Heart left ventricle (tissue), 16 donors: Measurements from ENCODE around the gene ARHGAP24. TPM values are rescaled to one million over a fixed set of nuclear protein-coding genes. Genes with fewer than 3 reads are reported as not detected.

Source experiments
- ATAC-seq, 4 donors: fragments of 200-7000 bp; cut with Tn5 transposase; one replicate each; pipeline ENCODE4 v1.9.1; 2020 to 2022; ENCODE audit warnings: moderate library complexity in 4 of 4, mild to moderate bottlenecking in 3 of 4, moderate number of reproducible peaks in 1 of 4
- DNase-seq, 5 donors: peaks; one replicate each; pipeline ENCODE4 v3.0.0-alpha.2; 2020
- H3K27ac ChIP-seq, 12 donors: fragments of 200-600 bp; sonication (generic) in 4 of 12; one replicate each; pipeline versions ENCODE4 v1.5.0 to v1.8.0; 2016 to 2022; ENCODE audit warnings: mild to moderate bottlenecking in 2 of 12
- H3K27me3 ChIP-seq, 9 donors: fragments of 200-600 bp; sonication (generic) in 2 of 9; one replicate each; pipeline versions ENCODE4 v1.5.1 to v1.8.0; 2016 to 2022; ENCODE audit warnings: mild to moderate bottlenecking in 3 of 9
- H3K36me3 ChIP-seq, 9 donors: fragments of 200-600 bp; sonication (generic) in 2 of 9; one replicate each; pipeline versions ENCODE4 v1.5.0 to v1.8.0; 2018 to 2022; ENCODE audit warnings: mild to moderate bottlenecking in 2 of 9
- H3K4me1 ChIP-seq, 12 donors: fragments of 200-600 bp; sonication (generic) in 4 of 12; one replicate each; pipeline versions ENCODE4 v1.5.0 to v1.8.0; 2016 to 2022; ENCODE audit warnings: mild to moderate bottlenecking in 3 of 12
- H3K4me3 ChIP-seq, 12 donors: fragments of 200-600 bp; sonication (generic) in 4 of 12; one replicate each; pipeline versions ENCODE4 v1.5.0 to v1.8.0; 2017 to 2022; ENCODE audit warnings: mild to moderate bottlenecking in 9 of 12, moderate library complexity in 4 of 12
- H3K9me3 ChIP-seq, 12 donors: fragments of 200-600 bp; sonication (generic) in 4 of 12; one replicate each; pipeline versions ENCODE4 v1.5.0 to v1.8.0; 2016 to 2022; ENCODE audit warnings: mild to moderate bottlenecking in 1 of 12
- POLR2A ChIP-seq, 2 donors: fragments of 450-650 bp; IDR thresholded peaks; one replicate each; pipeline ENCODE4 v1.6.1; 2017; ENCODE audit warnings: antibody characterized with exemption in 2 of 2, mild to moderate bottlenecking in 2 of 2, moderate library complexity in 2 of 2
- WGBS, 4 donors: extraction: QIAGEN DNeasy Blood & Tissue Kit in 2 of 4; methylation state at CpG; one replicate each; pipeline versions ENCODE4 v1.1.5 to v1.1.7; 2013 to 2018; 5-methylcytosine and 5-hydroxymethylcytosine counted together
- intact Hi-C, 10 donors: fragments of 100-400 bp; cut with DNase I; formaldehyde crosslinking; loops; one replicate each; pipeline versions ENCODE4 v1.11.1 to v1.14.2; 2022
- polyA plus RNA-seq, 2 donors: library from polyadenylated mRNA; stranded (reverse); fragments of 200-250 nt; gene quantifications; one replicate each; pipeline ENCODE4 v1.2.3, GENCODE V29; 2013
- total RNA-seq, 9 donors: library from RNA; depleted of rRNA in 2 of 9; stranded (reverse); fragments of >200 nt in 2 of 9; fragmentation: NEBNext Ultra II Directional in 3 of 9; extraction: Animal tissue kit (Norgen Biotek cat#: 25700) in 3 of 9; gene quantifications; one replicate each; pipeline versions ENCODE4 v1.1.0 to v1.2.4, GENCODE V29; 2016 to 2023
- TF ChIP-seq, protein P1 (sequence below), 12 donors: fragments of 200-600 bp; sonication (generic) in 4 of 12; IDR thresholded peaks; one replicate each; pipeline versions ENCODE4 v1.5.0 to v1.8.0; 2018 to 2022; ENCODE audit warnings: antibody characterized with exemption in 12 of 12, mild to moderate bottlenecking in 5 of 12
- donor health status: ischemic (EF 13 %, LVEDD 7.1; RV severe dilation, severe dysfunction).
- donor health status: healthy with polysubstance abuse.
- donor health status: DM: no; HTN: yes; CAD: no.
- donor health status: DM: no; HTN: no; CAD: no.
- donor health status: ischemic (EF 25% LVEDD 6.9; RV normal size, moderate dysfunction).
- donor health status: ischemic (EF 25% LVEDD 5.7; RV mildly dilated, moderate dysfunction).
- donor health status: healthy.
- donor health status: DM: yes; HTN: yes; CAD: no.
- donor health status: ischemic (EF 35%, LVEDD 5.7; RV mildly dilated, moderate dysfunction).
- donor health status: nonischemic (EF 11% LVEDD 7.7; RV severe dilation, severe dysfunction).
- donor health status: DM: yes; HTN: yes; CAD: no.
- donor health status: PGD.
- donor health status: ischemic (EF 29% LVEDD 5.4; RV normal size, mild dysfunction).
- donor health status: nonischemic (EF 23%, LVEDD 6.1; RV moderate dilation, normal function).

The ARHGAP24 gene
- total and polyA plus RNA-seq, 11 donors = 4.5 to 36.9 (median 18.9) TPM

DNA sequence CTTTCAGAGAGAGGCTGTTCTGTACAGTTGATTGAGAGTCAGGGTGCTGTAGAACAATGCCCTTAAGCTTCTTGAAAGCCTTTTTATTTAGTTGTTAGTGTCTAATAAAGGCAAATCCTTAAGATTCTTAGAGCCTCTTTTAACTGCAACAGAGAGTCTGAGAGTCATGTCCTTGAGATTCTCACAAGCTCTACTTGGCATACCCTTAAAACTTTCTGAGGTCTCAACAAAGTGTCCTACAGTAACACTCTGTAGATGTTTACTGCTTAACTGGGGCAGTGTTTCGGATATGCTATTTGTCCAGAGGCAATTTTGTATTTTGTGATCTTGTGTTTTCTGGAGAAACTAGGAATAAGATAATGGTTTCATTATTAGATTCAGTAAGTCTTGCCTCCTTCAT is 209.7 kb downstream of the ARHGAP24 start:
- ATAC-seq (no peak), DNase-seq (no peak)
- H3K27me3 ChIP-seq = no peaks in the 10 kb centered on the region
- H3K9me3 ChIP-seq = peaks cover 0 to 14% (median 0%) of the 10 kb centered on the region in 12 donors
- no peaks in the 10 kb centered on the region for H3K36me3 ChIP-seq
- 90 to 96% (median 92%) methylated on average over 1 of the region's 1 CpG for WGBS, 4 donors
- no peak overlapping the region for H3K4me3 ChIP-seq
- H3K27ac ChIP-seq = no peak overlapping the region
- H3K4me1 ChIP-seq = peaks cover 0 to 34% (median 0%) of the 10 kb centered on the region in 12 donors
- intact Hi-C loops = no loop called here
- TF ChIP-seq, protein P1, sequence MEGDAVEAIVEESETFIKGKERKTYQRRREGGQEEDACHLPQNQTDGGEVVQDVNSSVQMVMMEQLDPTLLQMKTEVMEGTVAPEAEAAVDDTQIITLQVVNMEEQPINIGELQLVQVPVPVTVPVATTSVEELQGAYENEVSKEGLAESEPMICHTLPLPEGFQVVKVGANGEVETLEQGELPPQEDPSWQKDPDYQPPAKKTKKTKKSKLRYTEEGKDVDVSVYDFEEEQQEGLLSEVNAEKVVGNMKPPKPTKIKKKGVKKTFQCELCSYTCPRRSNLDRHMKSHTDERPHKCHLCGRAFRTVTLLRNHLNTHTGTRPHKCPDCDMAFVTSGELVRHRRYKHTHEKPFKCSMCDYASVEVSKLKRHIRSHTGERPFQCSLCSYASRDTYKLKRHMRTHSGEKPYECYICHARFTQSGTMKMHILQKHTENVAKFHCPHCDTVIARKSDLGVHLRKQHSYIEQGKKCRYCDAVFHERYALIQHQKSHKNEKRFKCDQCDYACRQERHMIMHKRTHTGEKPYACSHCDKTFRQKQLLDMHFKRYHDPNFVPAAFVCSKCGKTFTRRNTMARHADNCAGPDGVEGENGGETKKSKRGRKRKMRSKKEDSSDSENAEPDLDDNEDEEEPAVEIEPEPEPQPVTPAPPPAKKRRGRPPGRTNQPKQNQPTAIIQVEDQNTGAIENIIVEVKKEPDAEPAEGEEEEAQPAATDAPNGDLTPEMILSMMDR (IDR thresholded peaks at IDR 0.05) = no peak
- TF ChIP-seq POLR2A (IDR thresholded peaks at IDR 0.05) = no peak

DNA sequence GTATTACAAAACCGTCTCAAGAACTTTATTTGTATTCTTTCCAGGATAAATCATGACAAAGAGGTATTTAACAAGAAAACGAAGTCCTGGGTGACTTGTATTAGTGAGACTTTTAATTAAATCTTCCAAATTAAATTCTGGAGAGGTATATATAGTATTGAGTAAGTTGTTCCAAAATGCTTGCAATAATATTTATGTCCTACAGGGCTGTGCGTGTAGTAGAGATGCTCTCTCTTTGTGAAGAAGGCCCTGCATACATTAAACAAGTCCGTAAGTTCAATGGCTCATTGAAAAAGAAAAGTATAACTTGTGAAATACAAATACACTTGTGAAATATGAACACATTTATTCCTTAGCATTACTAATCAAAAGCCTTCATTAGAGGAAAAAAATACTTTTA is 211.4 kb downstream of the ARHGAP24 start:
- peaks cover 0 to 17% (median 0%) of the 10 kb centered on the region in 12 donors for H3K4me1 ChIP-seq
- intact Hi-C loops = no loop called here
- H3K27me3 ChIP-seq = no peaks in the 10 kb centered on the region
- no peak overlapping the region for H3K4me3 ChIP-seq
- H3K36me3 ChIP-seq = no peaks in the 10 kb centered on the region
- peaks cover 0 to 14% (median 0%) of the 10 kb centered on the region in 12 donors for H3K9me3 ChIP-seq
- no peak for TF ChIP-seq POLR2A (IDR thresholded peaks at IDR 0.05)
- TF ChIP-seq, protein P1 (IDR thresholded peaks at IDR 0.05) = no peak
- ATAC-seq (no peak), DNase-seq (no peak)
- 83 to 93% (median 88%) methylated on average over 4 of the region's 4 CpGs for WGBS, 4 donors
- H3K27ac ChIP-seq = no peak overlapping the region

DNA sequence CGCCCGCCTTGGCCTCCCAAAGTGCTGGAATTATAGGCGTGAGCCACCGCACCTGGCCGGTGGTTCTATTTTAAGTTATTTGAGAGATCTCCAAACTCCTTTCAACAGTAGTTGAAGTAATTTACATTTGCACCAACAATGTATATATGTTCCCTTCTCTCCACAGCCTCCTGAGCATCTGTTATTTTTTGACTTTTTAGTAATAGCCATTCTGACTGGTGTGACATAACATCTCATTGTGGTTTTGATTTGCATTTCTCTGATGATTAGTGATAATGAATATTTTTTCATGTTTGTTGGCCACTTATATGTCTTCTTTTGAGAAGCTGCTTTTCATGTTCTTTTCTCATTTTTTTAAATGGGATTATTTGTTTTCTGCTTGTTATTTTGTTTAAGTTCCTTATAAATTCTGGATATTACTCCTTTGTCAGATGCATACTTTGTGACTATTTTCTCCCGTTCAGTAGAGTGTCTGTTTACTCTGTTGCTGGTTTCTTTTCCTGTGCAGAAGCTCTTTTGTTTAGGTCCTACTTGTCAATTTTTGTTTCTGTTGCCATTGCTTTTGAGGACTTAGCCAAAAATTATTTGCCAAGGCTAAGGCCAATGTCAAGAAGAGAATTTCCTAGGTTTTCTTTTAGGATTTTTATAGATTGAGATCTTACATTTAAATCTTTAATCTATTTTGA is 213.2 kb downstream of the ARHGAP24 start:
- 81 to 89% (median 85%) methylated on average over 6 of the region's 6 CpGs for WGBS, 4 donors

DNA sequence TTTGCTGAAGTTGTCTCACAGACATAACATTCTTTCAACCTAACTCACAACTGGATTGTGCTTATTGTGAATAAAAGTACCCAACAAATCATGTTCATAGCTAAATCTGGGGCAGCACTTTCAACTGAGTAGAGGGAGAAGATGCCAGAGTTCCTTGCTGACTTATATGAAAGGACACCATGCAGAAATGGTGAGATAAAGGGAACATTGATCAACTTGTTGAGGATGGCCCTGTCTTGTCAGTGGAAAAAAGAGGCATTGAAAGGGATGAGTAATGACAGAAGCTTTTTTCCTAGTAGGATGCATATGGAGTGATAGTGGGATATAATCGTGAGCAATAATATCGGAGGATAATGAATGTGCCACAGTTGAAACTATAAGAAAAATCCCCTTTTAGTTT is 221.7 kb downstream of the ARHGAP24 start:
- H3K4me3 ChIP-seq = no peak overlapping the region
- ATAC-seq = no peak
- peaks cover 0 to 9% (median 0%) of the 10 kb centered on the region in 12 donors for H3K9me3 ChIP-seq
- no peaks in the 10 kb centered on the region for H3K36me3 ChIP-seq
- H3K27me3 ChIP-seq = no peaks in the 10 kb centered on the region
- DNase-seq = no peak
- intact Hi-C loops = no loop called here
- peaks cover 0 to 19% (median 0%) of the 10 kb centered on the region in 12 donors for H3K4me1 ChIP-seq
- no peak overlapping the region for H3K27ac ChIP-seq
- 86 to 91% (median 88%) methylated on average over 2 of the region's 2 CpGs for WGBS, 4 donors
- TF ChIP-seq, protein P1 (IDR thresholded peaks at IDR 0.05) = no peak
- no peak for TF ChIP-seq POLR2A (IDR thresholded peaks at IDR 0.05)

More for the DNA sequence above, 213.2 kb downstream of the ARHGAP24 start:
- no peaks in the 10 kb centered on the region for H3K36me3 ChIP-seq
- H3K27me3 ChIP-seq = no peaks in the 10 kb centered on the region
- H3K4me3 ChIP-seq = no peak overlapping the region
- H3K27ac ChIP-seq = no peak overlapping the region
- H3K9me3 ChIP-seq = peaks cover 0 to 24% (median 0%) of the 10 kb centered on the region in 12 donors
- ATAC-seq = no peak
- peaks cover 0 to 6% (median 0%) of the 10 kb centered on the region in 12 donors for H3K4me1 ChIP-seq
- TF ChIP-seq, protein P1 (IDR thresholded peaks at IDR 0.05) = no peak
- intact Hi-C loops = no loop called here
- DNase-seq = no peak
